GM04504 (cell line): ENCODE results near the gene TRAF7.

Source experiments
- DNase-seq: peaks from one replicate; pipeline ENCODE4 v3.0.0-alpha.2; 2012; ENCODE audit warnings: low read depth

TRAF7 gene

GRCh38 chr16:2147981-2148671 is 7.5 kb upstream of the TRAF7 start, which contains the start of gene RAB26:
RAB26 (plus strand) TSS chr16:2148625; CDS start chr16:2148784, 159 bp downstream.
- no peak for DNase-seq

GRCh38 chr16:2148714-2149629 is 6.6 kb upstream of the TRAF7 start:
- no peak for DNase-seq

- no peak for DNase-seq
Measured at GRCh38 chr16:2149630-2150417, 5.8 kb upstream of the TRAF7 start.

GRCh38 chr16:2150418-2151187 is 5.0 kb upstream of the TRAF7 start:
- DNase-seq: no peak

- DNase-seq: no peak
Measured at GRCh38 chr16:2151188-2152091, 4.1 kb upstream of the TRAF7 start.

GRCh38 chr16:2152695-2153506 is 2.7 kb upstream of the TRAF7 start:
- DNase-seq: no peak

GRCh38 chr16:2154533-2155090 is 970 bp upstream of the TRAF7 start:
- no peak for DNase-seq

- DNase-seq: peak; percentile 43
Measured at GRCh38 chr16:2155977-2156848, 631 bp downstream of the TRAF7 start.

- DNase-seq: no peak
Measured at GRCh38 chr16:2156849-2157224, 1.3 kb downstream of the TRAF7 start.

GRCh38 chr16:2157480-2158261 is 2.1 kb downstream of the TRAF7 start:
- DNase-seq: no peak

GRCh38 chr16:2158262-2158638 is 2.7 kb downstream of the TRAF7 start:
- DNase-seq: no peak

- no peak for DNase-seq
Measured at GRCh38 chr16:2159175-2159838, 3.7 kb downstream of the TRAF7 start.

- peak; percentile 48 for DNase-seq
Measured at GRCh38 chr16:2160915-2161551, 5.5 kb downstream of the TRAF7 start.

- no peak for DNase-seq
Measured at GRCh38 chr16:2161911-2162310, 6.3 kb downstream of the TRAF7 start.

- no peak for DNase-seq
Measured at GRCh38 chr16:2162676-2163118, 7.1 kb downstream of the TRAF7 start.

GRCh38 chr16:2163211-2163881 is 7.8 kb downstream of the TRAF7 start:
- DNase-seq: no peak
